Activated T-cell treated with anti-CD3 and anti-CD28 coated beads, Interleukin-2, amount 50 U/mL, for 24 hours (primary cell): ENCODE data around the gene NLGN4X.

ENCODE experiments used
- DNase-seq: peaks from one replicate; pipeline ENCODE4 v3.0.0-alpha.2; 2020
- H3K27ac Mint-ChIP-seq: 2 replicates; pipeline ENCODE4 v1.8.0; 2020; ENCODE audit warnings: mild to moderate bottlenecking, mixed read lengths
- H3K27me3 Mint-ChIP-seq: 2 replicates; pipeline ENCODE4 v1.8.0; 2020; ENCODE audit warnings: mixed read lengths
- H3K36me3 Mint-ChIP-seq: 2 replicates; pipeline ENCODE4 v1.8.0; 2020; ENCODE audit warnings: low read depth, mixed read lengths
- H3K4me1 Mint-ChIP-seq: 2 replicates; pipeline ENCODE4 v1.8.0; 2020; ENCODE audit warnings: low read depth, mixed read lengths
- H3K4me3 Mint-ChIP-seq: 2 replicates; pipeline ENCODE4 v1.8.0; 2020; ENCODE audit warnings: mild to moderate bottlenecking, moderate library complexity, mixed read lengths
- H3K9me3 Mint-ChIP-seq: 2 replicates; pipeline ENCODE4 v1.8.0; 2020; ENCODE audit warnings: mixed read lengths

Gene NLGN4X

DNA sequence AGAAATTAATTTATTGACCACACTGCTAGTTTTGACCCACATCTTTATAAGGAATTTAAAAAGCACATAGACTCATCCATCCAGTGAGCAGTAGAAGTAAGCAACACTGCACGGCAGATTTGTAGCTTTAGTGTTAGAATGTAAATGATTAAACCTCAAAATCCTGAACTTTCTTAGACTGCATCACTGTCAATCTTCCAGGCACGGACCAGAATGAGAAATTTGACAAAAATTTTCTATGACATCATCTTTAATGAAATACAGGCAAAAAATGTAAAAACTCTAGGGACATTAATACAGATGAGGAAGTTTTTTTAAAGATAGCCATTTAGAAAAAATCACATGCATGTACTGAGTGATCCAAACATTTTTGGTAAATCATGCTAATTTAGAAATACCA, 29.2 kb downstream of the NLGN4X start:
- Mint-ChIP-seq H3K9me3 (peaks cover 4% of the 10 kb centered on the region), H3K27ac (no peak overlapping the region), H3K27me3 (no peaks in the 10 kb centered on the region), H3K36me3 (no peaks in the 10 kb centered on the region), H3K4me1 (no peaks in the 10 kb centered on the region), H3K4me3 (no peak overlapping the region)
- DNase-seq, result no peak

DNA sequence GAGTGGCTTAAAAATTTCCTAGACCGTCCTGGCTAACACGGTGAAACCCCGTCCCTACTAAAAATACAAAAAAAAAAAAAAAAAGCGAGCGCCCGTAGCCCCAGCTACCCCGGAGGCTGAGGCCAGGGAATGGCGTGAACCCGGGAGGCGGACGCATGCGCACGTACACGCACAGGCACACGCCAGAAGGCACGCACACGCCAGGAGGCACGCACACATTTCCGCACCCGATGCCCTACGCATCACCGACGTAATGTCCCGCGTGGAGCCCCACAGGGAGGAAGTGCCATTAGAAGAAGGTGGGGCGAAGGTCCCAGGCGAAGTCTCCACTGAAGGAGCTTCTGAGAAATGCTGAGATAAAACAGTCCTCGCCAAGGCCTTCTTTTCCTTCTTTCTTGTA, 41.4 kb downstream of the NLGN4X start:
- no peak overlapping the region for H3K4me3 Mint-ChIP-seq
- no peaks in the 10 kb centered on the region for H3K4me1 Mint-ChIP-seq
- H3K36me3 Mint-ChIP-seq, result no peaks in the 10 kb centered on the region
- H3K27me3 Mint-ChIP-seq, result no peaks in the 10 kb centered on the region
- H3K27ac Mint-ChIP-seq, result no peak overlapping the region
- DNase-seq, result no peak
- peaks cover 2% of the 10 kb centered on the region for H3K9me3 Mint-ChIP-seq

DNA sequence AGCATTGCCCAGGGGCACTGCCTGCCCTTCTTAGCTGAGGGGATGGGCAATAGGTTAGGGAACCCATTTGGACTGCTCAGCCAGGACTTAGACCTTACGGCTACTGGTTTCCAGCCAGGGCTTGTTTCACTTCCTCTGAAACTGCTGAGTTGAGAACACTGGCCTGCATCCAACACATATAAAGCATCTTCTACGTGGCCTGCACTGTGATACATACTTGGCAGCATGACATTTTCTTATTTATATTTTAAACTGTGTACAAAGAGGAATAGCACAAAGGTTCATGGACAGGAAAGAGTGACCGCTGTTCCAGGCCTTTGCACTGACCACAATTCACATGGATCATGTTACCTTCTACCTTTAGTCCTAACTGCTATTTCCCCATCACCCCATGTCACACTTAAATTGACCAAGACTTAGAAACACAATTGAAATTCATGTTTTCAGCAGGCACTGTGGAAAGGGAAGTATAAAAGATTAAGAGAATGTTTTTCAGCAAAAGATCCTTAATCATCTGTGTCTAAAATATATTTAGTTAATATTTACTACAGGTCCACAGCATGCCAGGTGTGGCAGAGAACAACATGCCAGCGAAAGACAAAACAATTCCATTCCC, 43.7 kb downstream of the NLGN4X start:
- Mint-ChIP-seq H3K36me3 (no peaks in the 10 kb centered on the region), H3K4me3 (no peak overlapping the region), H3K9me3 (no peaks in the 10 kb centered on the region), H3K27me3 (no peaks in the 10 kb centered on the region), H3K27ac (no peak overlapping the region), H3K4me1 (no peaks in the 10 kb centered on the region)
- no peak for DNase-seq

DNA sequence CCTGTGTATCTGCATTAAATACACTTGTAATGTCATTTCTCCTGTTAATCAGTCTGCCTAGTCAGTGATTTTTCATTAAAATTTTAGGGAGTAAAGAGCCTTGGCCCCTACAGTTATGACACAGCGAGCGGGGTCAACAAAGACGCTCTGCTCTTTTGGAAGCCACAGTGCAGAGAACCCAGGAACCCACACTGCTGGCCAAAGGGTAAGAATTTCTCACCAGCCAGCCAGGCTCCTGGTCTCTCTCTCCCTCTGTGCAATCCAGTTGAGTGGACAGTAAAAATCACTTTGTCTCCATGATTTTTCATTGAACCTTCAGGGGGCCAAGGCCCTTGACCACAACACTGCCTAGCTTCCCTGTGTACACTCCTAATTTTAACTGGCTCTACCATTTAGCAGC, 52.8 kb downstream of the NLGN4X start:
- H3K27me3 Mint-ChIP-seq, result no peaks in the 10 kb centered on the region
- DNase-seq, result no peak
- no peak overlapping the region for H3K4me3 Mint-ChIP-seq
- H3K9me3 Mint-ChIP-seq, result peaks cover 2% of the 10 kb centered on the region
- H3K4me1 Mint-ChIP-seq, result no peaks in the 10 kb centered on the region
- no peak overlapping the region for H3K27ac Mint-ChIP-seq
- no peaks in the 10 kb centered on the region for H3K36me3 Mint-ChIP-seq

DNA sequence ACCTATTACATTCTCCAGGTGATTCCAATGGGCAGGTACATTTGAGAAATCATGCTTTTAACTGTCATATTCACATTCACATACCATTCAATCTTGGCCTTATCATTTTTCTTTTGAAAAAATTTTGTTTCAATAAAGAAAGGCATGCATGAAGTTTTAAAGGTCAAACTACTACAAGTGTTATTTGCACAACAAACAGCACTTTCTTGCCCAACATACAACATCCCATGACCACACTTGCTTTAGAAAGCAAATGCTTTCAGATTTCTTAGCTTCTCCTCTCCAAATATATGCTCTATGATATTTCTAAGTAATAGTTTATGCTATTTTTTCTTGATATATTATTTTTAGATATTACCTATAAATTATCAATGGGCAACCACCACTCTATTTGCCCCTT, 58.2 kb downstream of the NLGN4X start:
- Mint-ChIP-seq H3K4me1 (no peaks in the 10 kb centered on the region), H3K27me3 (no peaks in the 10 kb centered on the region), H3K4me3 (no peak overlapping the region), H3K9me3 (peaks cover 2% of the 10 kb centered on the region), H3K27ac (no peak overlapping the region), H3K36me3 (no peaks in the 10 kb centered on the region)
- DNase-seq, result no peak

DNA sequence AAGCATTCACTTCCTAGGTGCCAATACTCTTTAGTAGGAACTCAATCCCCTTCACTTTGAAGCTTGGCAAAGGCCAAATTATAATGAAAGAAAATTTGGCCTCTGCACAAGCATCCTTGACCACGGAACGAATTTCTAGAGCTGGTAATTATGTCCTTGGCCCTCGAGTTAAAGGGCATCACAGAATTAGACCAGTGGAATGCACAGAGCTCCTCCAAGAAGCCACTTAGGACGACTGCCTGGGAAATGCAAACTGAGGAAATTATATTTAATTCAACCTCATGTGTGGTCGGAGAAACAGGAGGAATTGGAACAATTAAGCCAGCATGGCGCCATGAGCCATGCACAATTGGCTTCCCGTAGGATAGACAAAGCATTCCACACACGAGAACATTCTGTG, 59.3 kb downstream of the NLGN4X start:
- Mint-ChIP-seq H3K36me3 (no peaks in the 10 kb centered on the region), H3K27ac (no peak overlapping the region), H3K27me3 (no peaks in the 10 kb centered on the region), H3K9me3 (peaks cover 2% of the 10 kb centered on the region), H3K4me1 (no peaks in the 10 kb centered on the region), H3K4me3 (no peak overlapping the region)
- no peak for DNase-seq

DNA sequence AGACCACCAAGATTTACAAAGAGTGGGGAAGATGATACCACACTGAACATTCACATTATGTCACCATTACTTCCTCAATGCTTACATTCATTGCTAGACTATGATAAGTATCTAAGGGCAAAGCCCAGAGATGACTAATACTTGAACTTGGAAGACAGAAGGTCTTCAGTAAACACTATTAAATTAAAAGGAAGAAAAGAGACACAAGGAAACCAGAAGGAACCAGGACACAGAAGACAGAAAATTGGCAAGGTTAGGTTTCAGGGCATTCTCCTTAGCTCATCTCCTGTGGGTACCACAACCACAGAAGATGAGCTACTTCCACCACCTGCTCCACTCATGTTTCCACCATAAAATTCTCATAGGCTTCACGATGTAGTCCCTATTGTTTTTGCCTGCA, 64.9 kb downstream of the NLGN4X start:
- no peak overlapping the region for H3K27ac Mint-ChIP-seq

DNA sequence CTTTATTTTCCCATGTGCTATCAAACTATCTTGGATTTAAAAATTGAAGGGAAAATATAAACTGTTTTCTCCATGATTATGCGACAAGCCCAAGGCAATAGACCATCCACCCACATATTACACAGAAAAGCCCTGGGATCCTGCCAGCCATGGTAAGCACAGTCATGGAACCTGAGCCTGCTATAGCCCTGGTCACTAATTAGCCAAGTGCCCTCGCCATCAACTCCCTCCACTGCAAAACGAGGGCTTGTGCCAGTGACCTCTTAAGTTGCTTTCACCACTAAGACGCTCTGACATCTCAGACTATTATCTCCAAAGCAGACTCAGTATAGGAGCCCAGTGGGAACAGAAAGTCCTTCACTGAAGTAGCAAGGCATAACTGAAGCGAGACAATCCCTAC, 69.2 kb downstream of the NLGN4X start:
- Mint-ChIP-seq H3K4me3 (no peak overlapping the region), H3K27ac (no peak overlapping the region), H3K9me3 (no peaks in the 10 kb centered on the region), H3K36me3 (no peaks in the 10 kb centered on the region), H3K4me1 (no peaks in the 10 kb centered on the region), H3K27me3 (no peaks in the 10 kb centered on the region)
- no peak for DNase-seq

More for the DNA sequence above, 64.9 kb downstream of the NLGN4X start:
- H3K4me3 Mint-ChIP-seq, result no peak overlapping the region
- H3K4me1 Mint-ChIP-seq, result no peaks in the 10 kb centered on the region
- no peaks in the 10 kb centered on the region for H3K9me3 Mint-ChIP-seq
- DNase-seq, result no peak
- no peaks in the 10 kb centered on the region for H3K27me3 Mint-ChIP-seq
- no peaks in the 10 kb centered on the region for H3K36me3 Mint-ChIP-seq

DNA sequence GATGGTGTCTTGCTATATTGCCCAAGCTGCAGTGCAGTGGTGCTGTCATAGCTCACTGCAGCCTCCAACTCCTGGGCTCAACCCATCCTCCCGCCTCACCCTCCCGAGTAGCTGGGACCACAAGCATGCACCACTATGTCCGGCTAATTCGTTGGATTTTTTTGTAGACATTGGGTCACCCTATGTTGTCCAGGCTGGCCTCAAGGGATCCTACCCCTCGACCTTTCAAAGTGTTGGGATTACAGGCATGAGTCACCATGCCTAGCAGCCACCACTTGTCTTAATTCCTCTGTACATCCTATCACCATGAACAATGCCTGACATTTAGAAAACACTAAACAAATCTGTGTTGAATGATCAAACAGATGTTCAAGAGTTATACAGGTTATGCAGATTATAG, 76.7 kb downstream of the NLGN4X start:
- Mint-ChIP-seq H3K9me3 (no peaks in the 10 kb centered on the region), H3K27me3 (no peaks in the 10 kb centered on the region), H3K4me1 (no peaks in the 10 kb centered on the region), H3K36me3 (no peaks in the 10 kb centered on the region), H3K27ac (no peak overlapping the region), H3K4me3 (no peak overlapping the region)
- no peak for DNase-seq

DNA sequence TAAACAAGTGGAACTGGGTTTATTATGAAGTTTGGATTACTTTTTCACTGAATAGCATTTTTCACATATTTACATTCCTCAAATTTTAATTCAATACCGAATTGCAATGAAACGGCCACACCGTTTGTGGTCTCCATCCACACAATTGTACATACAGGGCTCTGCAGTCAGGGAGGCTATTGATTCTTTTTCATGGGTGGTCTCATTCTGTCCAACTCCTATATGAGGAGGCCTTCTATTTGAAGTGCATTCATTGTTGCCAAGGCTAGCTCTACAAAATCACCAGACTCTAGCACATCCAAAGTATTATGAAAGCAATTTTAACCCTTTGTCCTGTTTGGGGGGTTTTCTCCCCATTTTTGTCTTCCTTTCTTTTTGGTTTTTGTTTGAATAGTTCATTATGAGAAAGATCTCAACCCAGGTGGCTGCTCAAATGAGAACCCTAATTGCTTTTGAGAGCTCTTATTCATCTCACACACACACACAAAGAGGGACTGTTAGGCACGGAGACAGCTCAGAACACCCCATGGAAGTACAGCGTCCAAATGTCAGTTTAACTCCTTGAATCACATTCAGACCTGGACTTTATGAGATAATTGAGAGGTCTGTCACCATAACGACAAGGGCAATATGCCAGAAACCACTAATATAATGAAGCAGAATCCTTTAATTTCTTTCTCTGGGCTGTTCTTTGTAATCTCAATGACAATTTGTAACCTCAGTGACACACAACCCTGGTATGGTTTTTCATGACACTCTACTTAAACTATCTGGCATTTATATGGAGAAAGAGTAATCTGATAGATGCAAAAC, 79.4 kb downstream of the NLGN4X start:
- Mint-ChIP-seq H3K27me3 (no peaks in the 10 kb centered on the region), H3K27ac (no peak overlapping the region), H3K4me3 (no peak overlapping the region), H3K4me1 (no peaks in the 10 kb centered on the region), H3K36me3 (no peaks in the 10 kb centered on the region), H3K9me3 (peaks cover 3% of the 10 kb centered on the region)
- DNase-seq, result no peak

DNA sequence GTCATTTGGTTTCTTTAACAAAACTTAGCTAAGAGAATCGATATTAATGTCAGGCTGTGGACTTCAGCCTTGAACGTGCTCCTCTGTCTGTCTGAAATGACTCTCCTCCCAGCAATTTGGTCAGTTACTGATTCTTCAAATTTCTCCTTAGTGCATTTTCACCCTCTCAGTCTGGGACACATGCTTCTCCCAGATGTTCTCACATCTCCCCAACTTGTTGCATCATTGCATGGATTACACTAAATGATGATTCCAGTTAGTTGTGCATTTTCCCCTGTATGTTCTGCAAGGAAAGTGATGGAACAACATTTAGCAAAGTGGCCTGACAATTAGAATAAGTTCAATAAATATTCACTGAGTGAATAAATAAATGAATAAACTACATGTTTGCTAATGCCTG, 94.4 kb downstream of the NLGN4X start:
- no peaks in the 10 kb centered on the region for H3K27me3 Mint-ChIP-seq
- no peak overlapping the region for H3K4me3 Mint-ChIP-seq
- H3K27ac Mint-ChIP-seq, result no peak overlapping the region
- peaks cover 3% of the 10 kb centered on the region for H3K9me3 Mint-ChIP-seq
- H3K36me3 Mint-ChIP-seq, result no peaks in the 10 kb centered on the region
- DNase-seq, result no peak
- H3K4me1 Mint-ChIP-seq, result no peaks in the 10 kb centered on the region

DNA sequence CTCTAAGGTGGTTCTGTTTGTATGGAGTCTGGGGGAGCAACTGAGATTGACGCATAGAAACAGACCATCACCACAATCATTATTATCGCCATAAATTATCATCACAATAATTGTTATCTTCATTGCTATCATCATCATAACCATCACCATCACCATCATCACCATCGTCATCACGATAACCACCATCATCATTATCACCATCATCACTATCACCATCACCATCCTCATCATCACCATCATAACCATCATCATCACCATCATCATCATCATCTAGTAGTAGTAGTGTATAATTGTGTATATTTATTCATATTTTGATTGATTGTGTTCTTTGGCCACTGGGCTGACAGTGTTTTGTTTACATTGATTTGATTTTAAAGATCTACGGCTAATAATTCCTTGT, 95.7 kb downstream of the NLGN4X start:
- H3K27ac Mint-ChIP-seq, result no peak overlapping the region

DNA sequence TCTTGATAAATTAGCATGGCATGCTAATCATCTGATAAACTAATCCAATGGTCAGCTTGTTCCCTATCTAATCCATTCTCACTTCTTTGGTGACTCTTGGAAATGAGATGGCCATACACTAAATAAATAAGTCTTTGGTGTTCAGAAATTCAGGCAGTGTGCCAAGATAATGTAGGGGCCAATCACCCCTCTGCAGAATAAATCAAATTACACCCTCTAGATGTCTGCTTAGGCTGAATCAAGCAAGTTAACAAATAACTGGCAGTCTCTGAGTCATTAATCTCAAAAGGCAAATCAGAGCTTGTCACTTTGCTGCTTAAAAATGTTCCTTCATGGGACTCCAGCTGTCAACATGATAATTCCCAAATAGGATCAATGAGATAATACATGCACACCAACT, 97.4 kb downstream of the NLGN4X start:
- H3K9me3 Mint-ChIP-seq, result peaks cover 3% of the 10 kb centered on the region
- no peaks in the 10 kb centered on the region for H3K4me1 Mint-ChIP-seq
- H3K27me3 Mint-ChIP-seq, result no peaks in the 10 kb centered on the region
- DNase-seq, result no peak
- no peak overlapping the region for H3K27ac Mint-ChIP-seq
- H3K4me3 Mint-ChIP-seq, result no peak overlapping the region
- H3K36me3 Mint-ChIP-seq, result no peaks in the 10 kb centered on the region

More for the DNA sequence above, 95.7 kb downstream of the NLGN4X start:
- DNase-seq, result no peak
- Mint-ChIP-seq H3K9me3 (peaks cover 3% of the 10 kb centered on the region), H3K4me1 (no peaks in the 10 kb centered on the region), H3K4me3 (no peak overlapping the region), H3K27me3 (no peaks in the 10 kb centered on the region), H3K36me3 (no peaks in the 10 kb centered on the region)

DNA sequence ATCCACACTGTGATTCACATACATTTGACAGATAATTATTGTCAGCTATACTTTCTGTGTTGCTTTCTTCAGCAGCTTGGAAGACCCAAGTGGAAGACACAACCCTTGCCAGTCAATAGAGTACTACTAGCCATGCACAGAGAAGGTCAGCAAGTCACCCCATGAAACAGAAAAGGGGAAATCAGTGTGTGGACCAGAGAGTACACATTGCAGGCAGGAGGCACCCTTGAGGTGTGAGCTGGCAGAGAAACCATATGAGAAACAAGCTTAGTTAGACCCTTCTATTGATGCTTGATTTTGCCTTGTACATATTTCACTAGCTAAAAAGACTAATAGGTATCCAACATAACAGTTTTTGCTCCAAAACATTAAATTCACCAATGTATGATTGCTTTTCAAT, 99.5 kb downstream of the NLGN4X start:
- Mint-ChIP-seq H3K27me3 (no peaks in the 10 kb centered on the region), H3K27ac (no peak overlapping the region), H3K4me1 (no peaks in the 10 kb centered on the region), H3K36me3 (no peaks in the 10 kb centered on the region), H3K4me3 (no peak overlapping the region), H3K9me3 (peaks cover 1% of the 10 kb centered on the region)
- DNase-seq, result no peak

DNA sequence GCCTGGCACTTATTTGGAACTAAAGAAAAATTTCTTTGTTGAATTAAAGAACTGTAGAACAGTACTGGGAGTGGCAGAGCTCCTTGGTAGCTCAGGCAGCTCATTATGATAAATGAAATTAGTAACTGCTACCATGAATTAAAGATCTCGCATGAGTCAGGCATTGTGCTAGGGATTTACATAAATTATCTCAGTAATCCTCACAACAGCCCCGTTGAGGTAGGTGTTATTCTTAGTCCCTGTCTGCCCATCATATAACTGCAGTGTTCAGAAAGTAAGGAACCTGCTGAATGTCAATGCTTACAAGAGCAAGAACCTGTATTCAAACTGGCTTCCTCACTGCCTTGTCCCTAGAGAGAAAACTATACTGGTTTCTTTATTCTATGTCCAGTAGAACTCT, 108.3 kb downstream of the NLGN4X start:
- H3K27me3 Mint-ChIP-seq, result no peaks in the 10 kb centered on the region
- H3K36me3 Mint-ChIP-seq, result no peaks in the 10 kb centered on the region
- no peaks in the 10 kb centered on the region for H3K9me3 Mint-ChIP-seq
- H3K4me3 Mint-ChIP-seq, result no peak overlapping the region
- no peak overlapping the region for H3K27ac Mint-ChIP-seq
- DNase-seq, result no peak
- no peaks in the 10 kb centered on the region for H3K4me1 Mint-ChIP-seq
